ENCODE results near the gene EHD1.

Gene EHD1

GRCh38 chr11:64871492-64871891 is 6.9 kb downstream of the EHD1 start:
- DNase-seq, result no peak

GRCh38 chr11:64870893-64871466 is 7.4 kb downstream of the EHD1 start:
- DNase-seq, result no peak

GRCh38 chr11:64870176-64870892 is 8.1 kb downstream of the EHD1 start:
- no peak for DNase-seq

GRCh38 chr11:64869571-64870175 is 8.7 kb downstream of the EHD1 start:
- DNase-seq, result no peak

GRCh38 chr11:64868904-64869570 is 9.4 kb downstream of the EHD1 start:
- no peak for DNase-seq

GRCh38 chr11:64867748-64868462 is 10.5 kb downstream of the EHD1 start:
- no peak for DNase-seq

GRCh38 chr11:64866173-64866491 is 12.3 kb downstream of the EHD1 start:
- DNase-seq, result no peak

- DNase-seq, result no peak
Observed at GRCh38 chr11:64865286-64866172, 12.9 kb downstream of the EHD1 start.

GRCh38 chr11:64864473-64865285 is 13.7 kb downstream of the EHD1 start:
- peak; percentile 87 for DNase-seq

GRCh38 chr11:64864135-64864472 is 14.3 kb downstream of the EHD1 start:
- no peak for DNase-seq

- no peak for DNase-seq
Observed at GRCh38 chr11:64863391-64864060, 14.9 kb downstream of the EHD1 start.

GRCh38 chr11:64862987-64863390 is 15.4 kb downstream of the EHD1 start:
- DNase-seq, result no peak

- peak; percentile 64 for DNase-seq
Observed at GRCh38 chr11:64861227-64861975, 17.0 kb downstream of the EHD1 start.

GRCh38 chr11:64859542-64860414 is 18.6 kb downstream of the EHD1 start:
- peak; percentile 72 for DNase-seq

GRCh38 chr11:64858467-64859263 is 19.8 kb downstream of the EHD1 start:
- DNase-seq, result no peak

- DNase-seq, result no peak
Observed at GRCh38 chr11:64857485-64857884, 20.9 kb downstream of the EHD1 start.

- DNase-seq, result no peak
Observed at GRCh38 chr11:64856382-64857227, 21.8 kb downstream of the EHD1 start.
